ENCODE results near the gene NCBP3.
A peak's percentile ranks its signal among the peaks of the same experiment; 100 is the strongest.

The NCBP3 gene

GRCh38 chr17:3763777-3764170, 82.3 kb downstream of the NCBP3 start:
- DNase-seq (no peak), ATAC-seq (ENCODE audit: insufficient read depth, low read depth) (no peak)
- H3K36me3 ChIP-seq (ENCODE audit: insufficient read depth, low read length) = no peaks in the 10 kb centered on the region
- H3K9me3 ChIP-seq (ENCODE audit: insufficient read depth, low read length, severe bottlenecking) = no peaks in the 10 kb centered on the region
- no peaks in the 10 kb centered on the region for H3K27me3 ChIP-seq (ENCODE audit: insufficient read depth, low read length, poor library complexity)
- no peak overlapping the region for H3K4me2 ChIP-seq (ENCODE audit: insufficient read depth, low read length)
- peaks cover 60% of the 10 kb centered on the region for H3K4me1 ChIP-seq (ENCODE audit: insufficient read depth, low read length)
- H3K27ac ChIP-seq (ENCODE audit: low read length) = peak overlapping the region; percentile 98
- no peaks in the 10 kb centered on the region for H4K20me1 ChIP-seq (ENCODE audit: insufficient read depth, low read length)
- H3K4me3 ChIP-seq (ENCODE audit: low read depth in 1 of 2, low read length in 2 of 2) = no peak overlapping the region; a peak in 1 of 4 replicates
- H2AFZ ChIP-seq (ENCODE audit: low read depth, low read length) = no peak overlapping the region
- no peaks in the 10 kb centered on the region for H3K79me2 ChIP-seq (ENCODE audit: insufficient read depth, low read length)
- TF ChIP-seq EZH2 (IDR thresholded peaks at IDR 0.05; ENCODE audit: borderline replicate concordance, low read depth, low read length, severe bottlenecking) = no peak
- TF ChIP-seq CTCF (IDR thresholded peaks at IDR 0.05; ENCODE audit: borderline replicate concordance, extremely low read depth, low read length, poor library complexity, severe bottlenecking) = no peak
- peak overlapping the region; percentile 53 for H3K9ac ChIP-seq (ENCODE audit: low read depth, low read length)

GRCh38 chr17:3762922-3763776, 82.9 kb downstream of the NCBP3 start:
- Histone ChIP-seq H3K79me2 (ENCODE audit: insufficient read depth, low read length) (no peaks in the 10 kb centered on the region), H2AFZ (ENCODE audit: low read depth, low read length) (no peak overlapping the region), H3K9me3 (ENCODE audit: insufficient read depth, low read length, severe bottlenecking) (no peaks in the 10 kb centered on the region), H3K36me3 (ENCODE audit: insufficient read depth, low read length) (no peaks in the 10 kb centered on the region), H3K4me3 (ENCODE audit: low read depth in 1 of 2, low read length in 2 of 2) (no peak overlapping the region; a peak in 1 of 4 replicates), H3K4me2 (ENCODE audit: insufficient read depth, low read length) (no peak overlapping the region), H4K20me1 (ENCODE audit: insufficient read depth, low read length) (no peaks in the 10 kb centered on the region), H3K4me1 (ENCODE audit: insufficient read depth, low read length) (peaks cover 54% of the 10 kb centered on the region), H3K9ac (ENCODE audit: low read depth, low read length) (peak overlapping the region; percentile 53), H3K27ac (ENCODE audit: low read length) (peak overlapping the region; percentile 98), H3K27me3 (ENCODE audit: insufficient read depth, low read length, poor library complexity) (no peaks in the 10 kb centered on the region)
- TF ChIP-seq CTCF (IDR thresholded peaks at IDR 0.05; ENCODE audit: borderline replicate concordance, extremely low read depth, low read length, poor library complexity, severe bottlenecking) (no peak), EZH2 (IDR thresholded peaks at IDR 0.05; ENCODE audit: borderline replicate concordance, low read depth, low read length, severe bottlenecking) (no peak)
- no peak for DNase-seq
- ATAC-seq (ENCODE audit: insufficient read depth, low read depth) = no peak

- no peak for DNase-seq
- no peak overlapping the region for H3K9ac ChIP-seq (ENCODE audit: low read depth, low read length)
- peak overlapping the region; percentile 56; the same call in 1 of the 2 replicates for H3K27ac ChIP-seq (ENCODE audit: low read length)
- no peaks in the 10 kb centered on the region for H3K36me3 ChIP-seq (ENCODE audit: insufficient read depth, low read length)
- no peak overlapping the region for H3K4me3 ChIP-seq (ENCODE audit: low read depth in 1 of 2, low read length in 2 of 2)
- ATAC-seq (ENCODE audit: insufficient read depth, low read depth) = no peak
- H3K9me3 ChIP-seq (ENCODE audit: insufficient read depth, low read length, severe bottlenecking) = no peaks in the 10 kb centered on the region
- TF ChIP-seq CTCF (IDR thresholded peaks at IDR 0.05; ENCODE audit: borderline replicate concordance, extremely low read depth, low read length, poor library complexity, severe bottlenecking) (no peak), EZH2 (IDR thresholded peaks at IDR 0.05; ENCODE audit: borderline replicate concordance, low read depth, low read length, severe bottlenecking) (no peak)
- H3K4me2 ChIP-seq (ENCODE audit: insufficient read depth, low read length) = no peak overlapping the region
- no peaks in the 10 kb centered on the region for H4K20me1 ChIP-seq (ENCODE audit: insufficient read depth, low read length)
- no peak overlapping the region for H2AFZ ChIP-seq (ENCODE audit: low read depth, low read length)
- no peaks in the 10 kb centered on the region for H3K79me2 ChIP-seq (ENCODE audit: insufficient read depth, low read length)
- H3K4me1 ChIP-seq (ENCODE audit: insufficient read depth, low read length) = peaks cover 43% of the 10 kb centered on the region
- H3K27me3 ChIP-seq (ENCODE audit: insufficient read depth, low read length, poor library complexity) = no peaks in the 10 kb centered on the region
Measured at GRCh38 chr17:3761918-3762380, 84.1 kb downstream of the NCBP3 start.

Data from DND-41 (cell line).